DMS114 treated with DMSO at 0.1 percent for 48 hours (cell line): ENCODE data around the gene TRIM44.

Experiments
- DNase-seq: peaks from one replicate; lab custom pipeline; 2025; ENCODE audit not compliant: unreplicated experiment; lab: John Stamatoyannopoulos, UW

TRIM44 gene

GRCh38 chr11:35671396-35672127 is 9.0 kb downstream of the TRIM44 start:
- DNase-seq = no peak

DNA sequence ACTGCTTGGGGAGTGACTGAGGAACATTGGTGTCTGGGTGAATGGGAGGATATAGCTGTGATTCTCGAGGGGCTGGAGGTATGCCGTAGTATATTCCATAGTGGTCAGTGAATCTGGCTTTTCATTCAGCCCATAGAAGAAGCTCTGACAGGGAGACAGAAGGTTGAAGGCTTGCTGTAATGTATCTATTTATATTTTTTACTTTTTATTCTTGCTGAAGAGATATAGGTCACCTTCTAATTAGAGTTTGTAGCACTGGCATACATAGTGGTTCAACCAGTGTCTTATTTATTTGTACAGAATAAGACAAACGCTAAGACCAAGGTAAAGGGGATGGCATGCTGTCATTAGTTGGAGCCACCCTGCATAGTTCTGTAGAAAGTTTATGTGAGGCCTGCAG is 10.0 kb downstream of the TRIM44 start:
- no peak for DNase-seq

DNA sequence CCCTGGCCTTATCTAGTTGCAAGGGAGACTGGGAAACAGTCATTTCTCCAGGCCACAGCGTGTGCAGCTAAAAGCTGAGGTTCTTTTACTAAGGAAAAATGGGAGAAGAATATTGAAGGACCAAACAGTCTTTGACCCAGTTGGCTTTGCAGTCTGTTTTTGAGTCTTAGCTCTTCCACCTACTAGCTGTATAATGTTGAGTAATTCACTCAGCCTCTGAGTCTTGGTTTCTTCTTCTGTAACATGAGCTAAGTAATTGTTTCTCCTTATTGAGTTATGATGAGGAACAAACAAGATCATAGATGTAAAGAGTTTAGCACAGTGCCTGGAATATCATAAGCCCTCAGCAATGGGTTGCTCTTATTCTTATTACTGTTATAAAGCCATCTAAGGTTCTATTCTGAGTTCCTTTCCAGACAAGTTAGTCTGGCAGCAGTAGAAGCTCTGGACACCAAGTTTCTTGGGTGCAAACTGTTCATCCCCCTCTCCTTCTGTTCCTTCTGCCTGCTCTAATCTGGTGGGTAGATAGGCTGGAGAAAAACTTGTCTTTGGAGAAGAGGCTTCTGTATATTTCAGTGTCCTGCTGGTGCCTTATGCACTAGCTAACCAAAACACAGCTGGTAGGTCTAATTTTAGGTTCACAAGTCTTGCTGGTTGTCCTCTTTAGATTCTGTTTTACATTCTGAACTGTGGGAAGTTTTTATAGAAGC is 13.5 kb downstream of the TRIM44 start:
- no peak for DNase-seq

- no peak for DNase-seq
Measured at GRCh38 chr11:35676611-35676965, 14.0 kb downstream of the TRIM44 start.

- DNase-seq = no peak
Measured at GRCh38 chr11:35677904-35678303, 15.3 kb downstream of the TRIM44 start.

DNA sequence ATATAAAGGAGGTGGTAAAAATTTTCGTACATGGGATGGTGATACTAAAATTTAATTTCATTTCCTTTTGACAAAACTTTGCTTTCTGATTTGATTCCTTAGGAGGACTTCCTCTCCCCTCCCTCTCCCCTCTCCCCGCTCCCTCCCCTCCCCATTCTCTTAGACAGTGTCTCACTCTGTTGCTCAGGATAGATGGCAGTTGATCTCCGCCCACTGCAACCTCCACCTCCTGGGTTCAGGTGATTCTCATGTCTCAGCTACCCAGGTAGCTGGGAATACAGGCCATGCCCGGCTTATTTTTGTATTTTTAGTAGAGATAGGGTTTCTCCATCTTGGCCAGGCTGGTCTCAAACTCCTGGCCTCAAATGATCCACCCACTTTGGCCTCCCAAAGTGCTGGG is 15.9 kb downstream of the TRIM44 start:
- DNase-seq = no peak

- DNase-seq = no peak
Measured at GRCh38 chr11:35678975-35679374, 16.4 kb downstream of the TRIM44 start.

DNA sequence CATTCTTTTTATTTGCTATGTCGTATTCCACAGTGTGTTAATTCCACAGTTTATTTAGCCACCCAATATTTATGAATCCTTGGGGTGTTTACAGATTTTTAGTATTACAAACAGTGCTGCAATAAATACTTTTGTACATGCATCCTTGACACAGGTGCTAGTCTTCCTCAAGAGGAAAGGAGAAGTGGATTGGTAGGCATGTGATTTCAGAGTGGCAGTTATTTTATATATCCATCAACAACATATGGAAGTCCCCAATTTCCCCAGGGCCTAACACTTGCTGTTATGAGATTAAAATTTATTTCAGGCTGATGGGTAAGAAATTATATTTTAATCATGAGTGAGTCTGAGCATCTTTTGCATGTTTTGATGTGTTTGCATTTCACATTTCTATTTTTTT is 17.9 kb downstream of the TRIM44 start:
- no peak for DNase-seq

GRCh38 chr11:35681163-35681767 is 18.7 kb downstream of the TRIM44 start:
- DNase-seq = no peak

DNA sequence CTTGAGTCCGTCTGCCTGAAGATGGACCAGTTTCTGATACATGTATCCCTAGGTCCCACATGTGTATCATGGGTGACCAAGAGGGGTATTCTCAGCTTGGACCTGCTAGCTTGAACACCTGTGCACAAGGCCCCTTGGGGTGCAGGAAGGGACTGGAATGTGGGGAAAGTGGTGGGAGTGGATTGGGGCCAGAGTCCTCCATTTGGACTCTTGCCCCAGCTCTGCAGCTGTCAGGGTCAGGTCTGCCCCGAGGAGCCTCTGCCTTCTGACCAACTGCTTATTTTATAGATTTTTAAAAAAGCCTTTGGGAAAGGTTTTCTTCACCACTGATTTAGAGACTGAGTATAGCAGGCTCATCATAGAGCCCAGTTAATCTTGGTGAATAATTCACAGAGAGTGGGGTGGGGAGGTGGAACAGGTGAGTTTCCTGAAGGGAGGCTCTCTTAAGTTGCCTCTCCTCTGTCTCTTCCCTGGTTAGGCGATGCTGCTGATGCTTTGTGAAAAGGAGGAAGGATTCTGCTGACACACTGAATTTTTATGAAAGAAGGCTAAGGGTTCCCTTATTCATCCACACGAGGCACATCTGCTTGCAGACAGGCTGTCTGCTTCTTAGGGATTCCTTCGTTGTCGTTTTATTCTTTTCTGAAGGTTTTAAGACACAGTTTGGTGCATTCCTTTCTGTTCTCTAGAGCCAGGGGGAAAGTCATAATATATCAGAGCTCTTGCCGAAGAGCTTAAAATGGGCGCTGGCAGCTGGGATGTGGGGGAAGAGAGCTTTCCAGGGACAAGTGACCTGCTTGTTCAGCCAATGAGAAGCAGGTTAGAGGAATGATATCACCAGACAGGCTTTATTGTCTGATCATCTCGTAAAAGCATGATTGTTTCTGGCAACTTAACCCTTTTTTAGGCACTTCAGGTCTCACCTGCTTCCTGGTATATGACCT is 19.9 kb downstream of the TRIM44 start:
- DNase-seq = no peak

- DNase-seq = no peak
Measured at GRCh38 chr11:35683728-35684339, 21.3 kb downstream of the TRIM44 start.

DNA sequence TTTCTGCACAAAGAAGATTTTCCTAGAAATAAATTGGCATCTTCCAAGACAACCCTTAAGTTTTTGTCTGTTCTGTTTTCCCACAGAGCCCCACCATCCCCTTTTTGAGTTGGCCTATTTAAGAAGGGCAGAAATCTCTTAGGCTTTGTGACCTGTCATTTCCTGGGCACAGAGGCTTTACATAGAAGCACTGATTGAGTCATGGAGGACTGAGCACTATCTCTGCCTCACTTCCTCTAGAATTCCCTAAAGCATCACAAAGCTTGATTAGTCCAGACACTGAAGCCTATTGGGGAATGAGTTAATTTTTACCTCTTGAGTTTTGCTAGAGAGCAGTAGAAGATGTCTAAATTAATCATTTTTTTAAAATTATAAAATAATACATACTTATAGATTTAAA is 25.4 kb downstream of the TRIM44 start:
- DNase-seq = no peak

GRCh38 chr11:35689081-35689996 is 26.8 kb downstream of the TRIM44 start:
- no peak for DNase-seq

GRCh38 chr11:35702126-35702525 is 39.6 kb downstream of the TRIM44 start:
- no peak for DNase-seq

DNA sequence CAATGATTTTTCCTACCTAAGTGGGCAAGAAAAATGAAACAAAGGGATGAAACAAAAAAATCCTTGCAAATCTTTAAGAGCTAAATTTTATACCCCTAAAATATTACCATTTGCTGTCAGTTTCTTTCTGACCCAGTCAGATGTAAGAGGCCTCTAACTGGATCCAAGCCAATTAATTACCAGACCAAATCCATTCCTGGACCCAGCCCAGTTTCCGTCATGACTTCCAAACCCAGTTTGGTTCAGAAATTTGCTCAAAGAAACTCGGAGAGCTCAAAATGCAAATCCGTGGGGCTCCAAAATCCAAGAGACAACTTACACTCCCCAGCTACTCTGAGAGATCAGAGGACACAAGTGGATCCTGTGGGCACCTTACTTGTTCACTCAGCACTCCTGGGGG is 46.8 kb downstream of the TRIM44 start:
- DNase-seq = no peak

GRCh38 chr11:35711173-35711910 is 48.8 kb downstream of the TRIM44 start:
- no peak for DNase-seq

DNA sequence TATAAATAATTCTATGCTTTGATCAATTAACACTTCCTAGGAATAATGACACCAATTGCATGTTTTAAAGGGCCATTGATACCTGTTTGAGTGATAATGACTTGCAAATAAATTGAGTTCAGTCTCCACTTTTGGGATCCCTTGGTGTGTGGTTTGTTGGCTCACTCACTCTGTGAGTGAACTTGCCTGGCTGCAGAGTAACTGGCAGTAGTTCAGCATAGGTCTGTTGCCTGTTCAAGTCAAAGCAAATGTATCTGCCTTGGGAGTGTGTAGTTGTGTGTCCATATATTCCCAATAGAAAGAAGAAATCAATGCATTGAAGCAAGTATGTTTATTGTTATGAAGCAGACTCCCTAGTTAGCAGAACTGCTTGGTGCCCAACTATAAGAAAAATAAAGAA is 49.3 kb downstream of the TRIM44 start:
- no peak for DNase-seq

GRCh38 chr11:35712533-35712932 is 50.0 kb downstream of the TRIM44 start:
- DNase-seq = no peak
